ENCODE results near the gene SEC16A.

DNA sequence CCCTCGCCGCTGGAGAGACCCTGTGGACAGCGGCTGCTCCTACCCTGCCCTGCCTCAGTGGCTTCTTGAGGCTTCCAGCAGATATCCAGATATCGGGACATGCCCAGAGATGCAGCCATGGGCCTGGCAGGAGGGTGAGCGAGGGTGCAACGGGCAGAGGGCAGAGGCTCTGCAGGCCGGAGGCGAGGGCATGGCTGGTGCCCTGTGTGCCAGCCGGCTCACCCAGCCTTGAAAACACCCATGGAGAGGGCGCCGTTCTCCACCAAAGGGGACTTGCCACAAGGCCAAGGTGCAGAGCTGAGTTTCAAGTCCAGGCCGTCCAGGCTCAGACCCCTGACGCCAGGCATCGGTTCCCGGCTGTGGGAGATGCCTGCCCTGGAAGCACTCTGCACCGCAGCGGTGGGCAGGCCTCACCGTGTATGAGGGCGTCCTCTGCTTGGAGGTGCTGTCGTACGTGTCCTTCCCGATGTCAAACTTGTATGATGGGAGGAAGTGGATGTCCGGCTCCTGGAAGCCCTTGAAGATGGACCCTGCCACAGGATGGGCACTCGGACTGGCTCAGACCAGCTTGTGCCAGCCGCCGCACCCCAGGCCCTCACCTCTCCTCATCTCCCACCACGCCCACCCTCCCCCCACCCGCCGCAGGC, 52.1 kb downstream of the SEC16A start:
- TF ChIP-seq POLR2A (IDR thresholded peaks at IDR 0.05; ENCODE audit: low read length) (no peak), GATA1 (IDR thresholded peaks at IDR 0.05; ENCODE audit: low read depth, low read length) (no peak)
